Epithelial cell of proximal tubule (primary cell): ENCODE data around the gene CFAP221. TPM values are rescaled to one million over a fixed set of nuclear protein-coding genes. Genes with fewer than 3 reads are reported as not detected.

ENCODE experiments used
- DNase-seq: peaks from one replicate; pipeline ENCODE4 v3.0.0-alpha.2; 2011; ENCODE audit warnings: low read depth
- H3K4me3 ChIP-seq: 2 replicates; pipeline ENCODE4 v1.5.1; 2011; ENCODE audit warnings: low read depth, mild to moderate bottlenecking, low read length
- CTCF ChIP-seq: conservative IDR thresholded peaks from 2 replicates; pipeline ENCODE4 v1.5.1; 2012; ENCODE audit warnings: low read depth, mild to moderate bottlenecking, low read length
- total RNA-seq: library from RNA; depleted of rRNA; stranded (reverse); fragments of >200 nt; gene quantifications from 2 replicates; pipeline ENCODE4 v1.2.3, GENCODE V29; 2015

Gene CFAP221
- total RNA-seq, 1 donor from 2014 or later: not detected

- no peak for TF ChIP-seq CTCF
- no peak for DNase-seq
- no peak overlapping the region for H3K4me3 ChIP-seq
These were observed 105.2 kb downstream of the CFAP221 start for GRCh38 chr2:119649364-119649917.

- no peak for TF ChIP-seq CTCF
- no peak for DNase-seq
- H3K4me3 ChIP-seq: no peak overlapping the region
These were observed 106.0 kb downstream of the CFAP221 start for GRCh38 chr2:119650206-119650605.

GRCh38 chr2:119650846-119651370 is 106.7 kb downstream of the CFAP221 start:
- no peak for DNase-seq
- TF ChIP-seq CTCF: no peak
- no peak overlapping the region for H3K4me3 ChIP-seq

- DNase-seq: no peak
- no peak for TF ChIP-seq CTCF
- H3K4me3 ChIP-seq: no peak overlapping the region
These were observed 113.4 kb downstream of the CFAP221 start for GRCh38 chr2:119657466-119658145.

GRCh38 chr2:119659601-119660342 is 115.5 kb downstream of the CFAP221 start:
- peak; percentile 98 for TF ChIP-seq CTCF
- no peak overlapping the region for H3K4me3 ChIP-seq
- DNase-seq: no peak

GRCh38 chr2:119660343-119660658 is 116.1 kb downstream of the CFAP221 start:
- no peak for DNase-seq
- no peak for TF ChIP-seq CTCF
- no peak overlapping the region for H3K4me3 ChIP-seq
